ENCODE measurements around the gene AP2A2. TPM values are rescaled to one million over a fixed set of nuclear protein-coding genes. Genes with fewer than 3 reads are reported as not detected.

Gene AP2A2
- total and polyA plus RNA-seq, 2 donors (not counting 1 experiment from before 2014, with no cell fraction given) = 53.1 to 57.0 TPM

DNA sequence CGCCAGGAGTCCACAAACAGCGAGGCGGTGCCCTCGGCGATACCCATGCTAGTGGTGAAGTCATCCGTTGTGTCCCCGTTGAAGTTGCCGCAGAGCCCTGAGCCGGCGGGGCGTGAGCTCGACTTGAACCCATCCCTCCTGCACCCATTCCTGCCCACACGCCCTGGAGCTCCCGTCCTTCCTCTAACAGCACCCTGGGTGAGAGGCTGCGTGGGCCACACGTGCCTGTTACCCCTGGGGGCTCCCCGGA lies 102.5 kb downstream of the AP2A2 start:
- H3K4me1 Mint-ChIP-seq = no peaks in the 10 kb centered on the region
- H3K27me3 Mint-ChIP-seq = no peaks in the 10 kb centered on the region
- Histone ChIP-seq H3K9ac (ENCODE audit: low read length) (no peak overlapping the region), H3K27ac (ENCODE audit: low read length in 2 of 2) (no peak overlapping the region), H3K27me3 (replicated peaks in 1 of 4; ENCODE audit: control extremely low read depth in 1 of 4, control insufficient read depth in 3 of 4, insufficient read depth in 4 of 4, low read length in 3 of 4) (no peaks in the 10 kb centered on the region), H3K36me3 (replicated peaks in 1 of 2; ENCODE audit: control extremely low read depth in 1 of 2, control insufficient read depth in 1 of 2, extremely low read depth in 1 of 2, insufficient read depth in 2 of 2, low read length in 1 of 2) (no peaks in the 10 kb centered on the region), H4K20me1 (ENCODE audit: control insufficient read depth, insufficient read depth, low read length, poor library complexity, severe bottlenecking) (no peaks in the 10 kb centered on the region), H3K79me2 (ENCODE audit: control insufficient read depth, insufficient read depth, low read length) (no peaks in the 10 kb centered on the region), H3K4me2 (replicated peaks; ENCODE audit: low read depth, low read length, poor library complexity, severe bottlenecking) (no peak overlapping the region), H3K4me1 (ENCODE audit: control insufficient read depth in 2 of 2, insufficient read depth in 2 of 2, low read length in 2 of 2) (no peaks in the 10 kb centered on the region), H3K4me3 (ENCODE audit: control extremely low read depth in 1 of 5, extremely low read depth in 1 of 5, insufficient read depth in 1 of 5, low read depth in 2 of 5, low read length in 4 of 5) (no peak overlapping the region), H3K9me3 (ENCODE audit: control extremely low read depth in 1 of 3, control insufficient read depth in 2 of 3, insufficient read depth in 1 of 3, low read length in 2 of 3) (no peaks in the 10 kb centered on the region), H2AFZ (ENCODE audit: insufficient read depth, low read depth, low read length, poor library complexity, severe bottlenecking) (no peak overlapping the region)
- TF ChIP-seq CTCF (IDR thresholded peaks at IDR 0.05) = no peak
- no peak for TF ChIP-seq EZH2 (IDR thresholded peaks at IDR 0.05; ENCODE audit: borderline replicate concordance, insufficient read depth, low read depth, low read length, poor library complexity, severe bottlenecking)
- ChIA-PET POLR2A (no interaction called here), CTCF (no interaction called here)
- H3K27ac Mint-ChIP-seq = no peak overlapping the region
- WGBS (ENCODE audit: insufficient coverage) = 93% methylated on average over 17 of the region's 17 CpGs
- no peaks in the 10 kb centered on the region for H3K9me3 Mint-ChIP-seq (ENCODE audit: insufficient read depth)
- intact Hi-C loops (cut with micrococcal nuclease) = no loop called here
- no peak for ATAC-seq (ENCODE audit: low read depth)
- H3K4me3 Mint-ChIP-seq = no peak overlapping the region
- DNase-seq = no peak

- H3K27me3 Mint-ChIP-seq = no peaks in the 10 kb centered on the region
- no peaks in the 10 kb centered on the region for H3K9me3 Mint-ChIP-seq (ENCODE audit: insufficient read depth)
- ChIA-PET POLR2A (no interaction called here), CTCF (no interaction called here)
- intact Hi-C loops (cut with micrococcal nuclease) = no loop called here
- 82% methylated on average over 10 of the region's 14 CpGs for WGBS (ENCODE audit: insufficient coverage)
- no peak overlapping the region for H2AFZ ChIP-seq (ENCODE audit: insufficient read depth, low read depth, low read length, poor library complexity, severe bottlenecking)
- H3K9me3 ChIP-seq (ENCODE audit: control extremely low read depth in 1 of 3, control insufficient read depth in 2 of 3, insufficient read depth in 1 of 3, low read length in 2 of 3) = no peaks in the 10 kb centered on the region
- no peaks in the 10 kb centered on the region for H3K4me1 Mint-ChIP-seq
- TF ChIP-seq EZH2 (IDR thresholded peaks at IDR 0.05; ENCODE audit: borderline replicate concordance, insufficient read depth, low read depth, low read length, poor library complexity, severe bottlenecking) (no peak), CTCF (IDR thresholded peaks at IDR 0.05) (no peak)
- H3K36me3 ChIP-seq (replicated peaks in 1 of 2; ENCODE audit: control extremely low read depth in 1 of 2, control insufficient read depth in 1 of 2, extremely low read depth in 1 of 2, insufficient read depth in 2 of 2, low read length in 1 of 2) = no peaks in the 10 kb centered on the region
- H3K4me1 ChIP-seq (ENCODE audit: control insufficient read depth in 2 of 2, insufficient read depth in 2 of 2, low read length in 2 of 2) = no peaks in the 10 kb centered on the region
- no peaks in the 10 kb centered on the region for H4K20me1 ChIP-seq (ENCODE audit: control insufficient read depth, insufficient read depth, low read length, poor library complexity, severe bottlenecking)
- no peak overlapping the region for H3K4me3 Mint-ChIP-seq
- no peaks in the 10 kb centered on the region for H3K27me3 ChIP-seq (replicated peaks in 1 of 4; ENCODE audit: control extremely low read depth in 1 of 4, control insufficient read depth in 3 of 4, insufficient read depth in 4 of 4, low read length in 3 of 4)
- no peak overlapping the region for H3K9ac ChIP-seq (ENCODE audit: low read length)
- H3K4me2 ChIP-seq (replicated peaks; ENCODE audit: low read depth, low read length, poor library complexity, severe bottlenecking) = no peak overlapping the region
- H3K79me2 ChIP-seq (ENCODE audit: control insufficient read depth, insufficient read depth, low read length) = no peaks in the 10 kb centered on the region
- ATAC-seq (ENCODE audit: low read depth) (no peak), DNase-seq (no peak)
- H3K27ac ChIP-seq (ENCODE audit: low read length in 2 of 2) = no peak overlapping the region
- no peak overlapping the region for H3K27ac Mint-ChIP-seq
- no peak overlapping the region for H3K4me3 ChIP-seq (ENCODE audit: control extremely low read depth in 1 of 5, extremely low read depth in 1 of 5, insufficient read depth in 1 of 5, low read depth in 2 of 5, low read length in 4 of 5)
These were observed 102.9 kb downstream of the AP2A2 start for GRCh38 chr11:1028616-1029015.

Data from B cell (primary cell).